ENCODE measurements around the gene HDGFL3.

- TF ChIP-seq CTCF (IDR thresholded peaks at IDR 0.05 in 4 of 5, conservative IDR thresholded peaks at IDR 0.05 in 1 of 5) (peak; percentile 67 to 89 (median 71)), POLR2A (IDR thresholded peaks at IDR 0.05) (no peak)
These were observed 40.8 kb upstream of the HDGFL3 start for GRCh38 chr15:83248151-83249029.
